Measurements from ENCODE around the gene MAN1B1.

DNA sequence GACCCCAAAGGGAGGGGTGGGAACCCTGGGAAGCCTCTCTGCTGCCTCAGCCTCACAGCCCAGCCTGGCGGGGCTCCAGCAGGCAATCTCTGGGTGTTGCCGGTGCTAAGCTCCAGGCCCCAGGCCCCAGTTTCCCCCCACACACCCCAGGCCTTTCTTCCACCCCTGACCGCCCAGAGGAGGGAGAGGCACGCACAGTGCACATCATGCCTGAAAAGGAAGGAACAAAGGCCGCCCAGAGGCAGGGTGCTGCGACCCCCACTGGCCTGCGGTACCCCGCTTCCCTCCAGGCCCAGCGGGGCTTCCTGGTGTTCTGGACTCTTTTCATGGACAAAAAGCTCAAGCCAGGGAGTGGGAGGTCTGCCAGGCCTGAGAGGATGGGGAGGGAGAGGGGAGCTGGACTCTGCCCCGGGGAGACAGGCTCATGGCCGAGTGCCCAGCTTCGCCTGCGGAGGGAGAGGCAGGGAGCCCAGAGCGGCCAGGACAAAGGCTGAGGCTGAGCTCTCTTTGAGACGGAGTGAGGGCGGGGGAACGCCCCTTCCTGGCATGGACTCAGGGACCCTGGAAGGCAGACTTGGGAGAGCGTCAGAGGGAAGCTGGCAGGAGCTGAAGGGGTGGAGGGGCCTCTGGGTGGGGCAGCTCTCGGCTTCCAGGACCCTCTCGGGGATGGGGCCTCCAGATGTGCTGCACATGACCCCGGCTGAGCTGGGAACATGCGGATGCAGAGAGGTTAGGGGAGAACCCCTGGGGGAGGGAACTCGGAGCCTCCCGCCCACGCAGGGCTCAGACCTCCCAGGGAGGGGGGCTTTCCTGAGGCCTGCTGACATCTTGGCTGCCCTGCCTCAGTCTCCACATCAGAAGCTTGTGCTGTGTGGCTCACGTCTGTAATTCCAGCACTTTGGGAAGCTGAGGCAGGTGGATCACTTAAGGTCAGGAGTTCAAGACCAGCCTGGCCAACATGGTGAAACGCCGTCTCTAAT is 31.1 kb upstream of the MAN1B1 start:
- no peak for TF ChIP-seq YY1 (IDR thresholded peaks at IDR 0.05; ENCODE audit: low read depth, low read length)
- no peak for TF ChIP-seq HDAC2 (IDR thresholded peaks at IDR 0.05; ENCODE audit: borderline replicate concordance in 1 of 2, low read depth in 2 of 2, low read length in 2 of 2)
- no peak for TF ChIP-seq RAD21 (IDR thresholded peaks at IDR 0.05 in 1 of 2, conservative IDR thresholded peaks at IDR 0.05 in 1 of 2; ENCODE audit: low read depth in 2 of 2, low read length in 2 of 2)
- TF ChIP-seq CTCF (IDR thresholded peaks at IDR 0.05; ENCODE audit: control extremely low read depth in 1 of 3, insufficient read depth in 1 of 3, low read depth in 1 of 3, low read length in 3 of 3): no peak
- no peak for TF ChIP-seq BRCA1 (IDR thresholded peaks at IDR 0.05; ENCODE audit: low read depth, low read length)
- TF ChIP-seq TAF1 (IDR thresholded peaks at IDR 0.05; ENCODE audit: low read depth, low read length): no peak
- no peak for TF ChIP-seq GTF2F1 (IDR thresholded peaks at IDR 0.05; ENCODE audit: borderline replicate concordance, low read depth, low read length)
- TF ChIP-seq EP300 (IDR thresholded peaks at IDR 0.05; ENCODE audit: borderline replicate concordance in 1 of 2, low read depth in 2 of 2, low read length in 2 of 2): no peak
- no peak for TF ChIP-seq KDM5A (IDR thresholded peaks at IDR 0.05; ENCODE audit: low read length)
- TF ChIP-seq POLR2A (IDR thresholded peaks at IDR 0.05; ENCODE audit: control extremely low read depth in 1 of 2, low read depth in 2 of 2, low read length in 2 of 2): no peak
- no peak for TF ChIP-seq CBX5 (IDR thresholded peaks at IDR 0.05; ENCODE audit: low read depth, low read length)
